HCT116 (cell line): ENCODE data around the gene CCDC106. TPM values are rescaled to one million over a fixed set of nuclear protein-coding genes. Genes with fewer than 3 reads are reported as not detected.
A peak's percentile ranks its signal among the peaks of the same experiment; 100 is the strongest.

Experiments used
- ATAC-seq: fragments of 200-7000 bp; cut with Tn5 transposase; 2 replicates; pipeline ENCODE4 v1.9.1; 2020; ENCODE audit warnings: mild to moderate bottlenecking, moderate library complexity
- BruUV-seq: library from RNA; stranded (reverse); fragments of 400-500 nt; replicated peaks from 2 replicates; lab custom pipeline; 2021; lab: Mats Ljungman, UMichigan
- CTCF ChIA-PET: fragments of 300-600 bp; sonication (Branson Sonifier 250); formaldehyde crosslinking; loops from one replicate; lab custom pipeline; 2021; ENCODE audit warnings: antibody characterized with exemption; lab: Charles Lee
- POLR2A ChIA-PET: fragments of 300-600, 350-600 bp; sonication (Branson Sonifier 250); formaldehyde crosslinking; loops from one replicate; lab custom pipeline; 2021; ENCODE audit warnings: antibody characterized with exemption; lab: Charles Lee
- RAD21 ChIA-PET, 2 experiments: fragments of 300-600 bp; sonication (Branson Sonifier 250); formaldehyde crosslinking; loops; one replicate each; lab custom pipeline; 2023; ENCODE audit warnings: low total read pairs in 2 of 2; ENCODE audit not compliant: uncharacterized antibody in 2 of 2, unreplicated experiment in 2 of 2, low non-redundant PET in 1 of 2; lab: Charles Lee
- DNase-seq: peaks from one replicate; pipeline ENCODE4 v3.0.0-alpha.2; 2010; ENCODE audit warnings: low read depth, low spot score
- H2AFZ ChIP-seq: fragments of 200-600 bp; shearing (Covaris generic), sonication (generic); 2 replicates; pipeline ENCODE4 v1.6.1; 2017; ENCODE audit warnings: low read depth, mixed run types, mixed read lengths, antibody characterized with exemption, low read length; ENCODE audit not compliant: poor library complexity, severe bottlenecking
- H3K27ac ChIP-seq: 2 replicates; pipeline ENCODE4 v1.5.1; 2012; ENCODE audit warnings: low read depth, low read length
- H3K27me3 ChIP-seq: fragments of 200-600 bp; sonication (generic); 2 replicates; pipeline ENCODE4 v1.6.1; 2016; ENCODE audit warnings: mixed run types, low read length, mixed read lengths; ENCODE audit not compliant: insufficient read depth
- H3K36me3 ChIP-seq, 2 experiments: fragments of 200-500 bp in 1 of 2; fragments of 200-600 bp in 1 of 2; sonication (Bioruptor generic) in 1 of 2; sonication (generic) in 1 of 2; 2 replicates each; pipeline versions ENCODE4 v1.5.1 to v1.6.1; 2014 to 2016; ENCODE audit warnings: low read length in 2 of 2, inconsistent platforms in 1 of 2, mixed read lengths in 1 of 2, mixed run types in 1 of 2; ENCODE audit not compliant: insufficient read depth in 2 of 2, control insufficient read depth in 1 of 2
- H3K4me1 ChIP-seq, 2 experiments: fragments of 200-600 bp in 1 of 2; sonication (generic) in 1 of 2; 2 replicates each; pipeline versions ENCODE4 v1.5.1 to v1.6.1; 2012 to 2017; ENCODE audit warnings: low read length in 2 of 2, inconsistent platforms in 1 of 2, mild to moderate bottlenecking in 1 of 2, mixed read lengths in 1 of 2, mixed run types in 1 of 2, moderate library complexity in 1 of 2; ENCODE audit not compliant: insufficient read depth in 2 of 2, control insufficient read depth in 1 of 2
- H3K4me2 ChIP-seq: fragments of 200-600 bp; sonication (generic); 2 replicates; pipeline ENCODE4 v1.6.1; 2017; ENCODE audit warnings: mixed run types, low read length, mixed read lengths
- H3K4me3 ChIP-seq, 2 experiments: fragments of 200-600 bp in 1 of 2; sonication (generic) in 1 of 2; replicated peaks in 1 of 2; 2 replicates each; pipeline ENCODE4 v1.5.1; 2011 to 2016; ENCODE audit warnings: low read length in 2 of 2, control low read depth in 1 of 2, low read depth in 1 of 2, mild to moderate bottlenecking in 1 of 2, mixed read lengths in 1 of 2, mixed run types in 1 of 2
- H3K79me2 ChIP-seq: fragments of 200-600 bp; sonication (generic); 2 replicates; pipeline ENCODE4 v1.6.1; 2017; ENCODE audit warnings: mild to moderate bottlenecking, mixed run types, low read length, moderate library complexity, mixed read lengths; ENCODE audit not compliant: insufficient read depth
- H3K9ac ChIP-seq: fragments of 200-600 bp; sonication (generic); 2 replicates; pipeline ENCODE4 v1.6.1; 2016; ENCODE audit warnings: low read length, mixed read lengths
- H3K9me2 ChIP-seq: fragments of 200-600 bp; sonication (generic), shearing (Covaris generic); 2 replicates; pipeline ENCODE4 v1.6.1; 2017; ENCODE audit warnings: mixed run types, mild to moderate bottlenecking, moderate library complexity; ENCODE audit not compliant: insufficient read depth
- H3K9me3 ChIP-seq, 2 experiments: fragments of 200-500 bp in 1 of 2; fragments of 200-600 bp in 1 of 2; sonication (Bioruptor generic) in 1 of 2; sonication (generic) in 1 of 2; 2 replicates each; pipeline ENCODE4 v1.6.1; 2014 to 2017; ENCODE audit warnings: low read length in 2 of 2, mixed read lengths in 2 of 2, inconsistent platforms in 1 of 2, low read depth in 1 of 2, mild to moderate bottlenecking in 1 of 2, mixed run types in 1 of 2, moderate library complexity in 1 of 2; ENCODE audit not compliant: control insufficient read depth in 1 of 2, insufficient read depth in 1 of 2
- H4K20me1 ChIP-seq: fragments of 200-600 bp; sonication (generic), shearing (Covaris generic); 2 replicates; pipeline ENCODE4 v1.6.1; 2017; ENCODE audit warnings: mixed run types, mild to moderate bottlenecking, moderate library complexity; ENCODE audit not compliant: insufficient read depth
- CEBPB ChIP-seq: IDR thresholded peaks from 2 replicates; pipeline ENCODE4 v1.6.1; 2012; ENCODE audit warnings: low read depth
- CTCF ChIP-seq, 3 experiments: fragments of 200-600 bp in 1 of 3; sonication (generic) in 1 of 3; IDR thresholded peaks in 2 of 3; conservative IDR thresholded peaks in 1 of 3; 2 replicates each; pipeline ENCODE4 v1.5.1; 2012 to 2017; ENCODE audit warnings: low read depth in 2 of 3, low read length in 2 of 3, antibody characterized with exemption in 1 of 3, borderline replicate concordance in 1 of 3, control low read depth in 1 of 3, mild to moderate bottlenecking in 1 of 3, mixed read lengths in 1 of 3, mixed run types in 1 of 3, moderate library complexity in 1 of 3; ENCODE audit not compliant: insufficient read depth in 1 of 3
- EZH2phosphoT487 ChIP-seq: fragments of 200-600 bp; IDR thresholded peaks from 2 replicates; pipeline ENCODE4 v1.6.1; 2018; ENCODE audit warnings: antibody characterized with exemption, borderline replicate concordance
- FOSL1 ChIP-seq: IDR thresholded peaks from 2 replicates; pipeline ENCODE4 v1.6.1; 2012; ENCODE audit warnings: low read depth
- JUND ChIP-seq: IDR thresholded peaks from 2 replicates; pipeline ENCODE4 v1.6.1; 2012
- POLR2A ChIP-seq: IDR thresholded peaks from 2 replicates; pipeline ENCODE4 v1.7.0; 2011; ENCODE audit warnings: borderline replicate concordance; ENCODE audit not compliant: insufficient read depth, insufficient read length; ENCODE audit errors: extremely low read depth
- SP1 ChIP-seq: IDR thresholded peaks from 2 replicates; pipeline ENCODE4 v1.6.1; 2012; ENCODE audit warnings: low read depth
- SRF ChIP-seq: IDR thresholded peaks from 2 replicates; pipeline ENCODE4 v1.6.1; 2012; ENCODE audit warnings: low read depth
- YY1 ChIP-seq: IDR thresholded peaks from 2 replicates; pipeline ENCODE4 v1.6.1; 2011; ENCODE audit warnings: low read length, low read depth, moderate library complexity, mild to moderate bottlenecking; ENCODE audit not compliant: insufficient replicate concordance; ENCODE audit errors: extremely low read depth
- ZFX ChIP-seq: fragments of 450-650 bp; IDR thresholded peaks from 2 replicates; pipeline ENCODE4 v1.6.1; 2017
- ZNF274 ChIP-seq: fragments of 200-500 bp; sonication (Bioruptor generic); IDR thresholded peaks from 2 replicates; pipeline ENCODE4 v1.6.1; 2014; ENCODE audit warnings: mild to moderate bottlenecking, low read depth, low read length, inconsistent platforms
- intact Hi-C: fragments of 100-400 bp; cut with micrococcal nuclease; formaldehyde crosslinking; loops from 2 replicates; pipeline ENCODE4 v1.10.0; 2022
- total RNA-seq: library from RNA; stranded (reverse); gene quantifications from one replicate; pipeline ENCODE4 v1.2.1, GENCODE V29; 2021; ENCODE audit not compliant: unreplicated experiment
- TF ChIP-seq, protein P1 (sequence below): IDR thresholded peaks from 2 replicates; pipeline ENCODE4 v1.6.1; 2012; ENCODE audit warnings: low read depth

Gene CCDC106
- total RNA-seq, 1 experiment from 2014 or later: 1.0 TPM

- TF ChIP-seq, protein P1, sequence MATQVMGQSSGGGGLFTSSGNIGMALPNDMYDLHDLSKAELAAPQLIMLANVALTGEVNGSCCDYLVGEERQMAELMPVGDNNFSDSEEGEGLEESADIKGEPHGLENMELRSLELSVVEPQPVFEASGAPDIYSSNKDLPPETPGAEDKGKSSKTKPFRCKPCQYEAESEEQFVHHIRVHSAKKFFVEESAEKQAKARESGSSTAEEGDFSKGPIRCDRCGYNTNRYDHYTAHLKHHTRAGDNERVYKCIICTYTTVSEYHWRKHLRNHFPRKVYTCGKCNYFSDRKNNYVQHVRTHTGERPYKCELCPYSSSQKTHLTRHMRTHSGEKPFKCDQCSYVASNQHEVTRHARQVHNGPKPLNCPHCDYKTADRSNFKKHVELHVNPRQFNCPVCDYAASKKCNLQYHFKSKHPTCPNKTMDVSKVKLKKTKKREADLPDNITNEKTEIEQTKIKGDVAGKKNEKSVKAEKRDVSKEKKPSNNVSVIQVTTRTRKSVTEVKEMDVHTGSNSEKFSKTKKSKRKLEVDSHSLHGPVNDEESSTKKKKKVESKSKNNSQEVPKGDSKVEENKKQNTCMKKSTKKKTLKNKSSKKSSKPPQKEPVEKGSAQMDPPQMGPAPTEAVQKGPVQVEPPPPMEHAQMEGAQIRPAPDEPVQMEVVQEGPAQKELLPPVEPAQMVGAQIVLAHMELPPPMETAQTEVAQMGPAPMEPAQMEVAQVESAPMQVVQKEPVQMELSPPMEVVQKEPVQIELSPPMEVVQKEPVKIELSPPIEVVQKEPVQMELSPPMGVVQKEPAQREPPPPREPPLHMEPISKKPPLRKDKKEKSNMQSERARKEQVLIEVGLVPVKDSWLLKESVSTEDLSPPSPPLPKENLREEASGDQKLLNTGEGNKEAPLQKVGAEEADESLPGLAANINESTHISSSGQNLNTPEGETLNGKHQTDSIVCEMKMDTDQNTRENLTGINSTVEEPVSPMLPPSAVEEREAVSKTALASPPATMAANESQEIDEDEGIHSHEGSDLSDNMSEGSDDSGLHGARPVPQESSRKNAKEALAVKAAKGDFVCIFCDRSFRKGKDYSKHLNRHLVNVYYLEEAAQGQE: no peak
- TF ChIP-seq CTCF (IDR thresholded peaks at IDR 0.05 in 2 of 3, conservative IDR thresholded peaks at IDR 0.05 in 1 of 3; ENCODE audit: borderline replicate concordance in 1 of 3, insufficient read depth in 1 of 3, low read depth in 2 of 3, low read length in 2 of 3): no peak
- TF ChIP-seq ZFX: no peak
- TF ChIP-seq ZNF274: no peak
- no peak for TF ChIP-seq EZH2phosphoT487
- TF ChIP-seq, all 23 proteins: peak for 0
Measured at GRCh38 chr19:55656552-55656951, 8.5 kb downstream of the CCDC106 start (continued).

GRCh38 chr19:55656988-55657747, 9.2 kb downstream of the CCDC106 start:
- CTCF ChIA-PET: interaction anchor here (2.9 kb wide), 1 partner anchor 14 kb away, joined by 15 read pairs; no protein-coding TSS in a partner anchor
- H3K4me2 ChIP-seq: peak overlapping the region; percentile 79
- ATAC-seq (no peak), DNase-seq (no peak)
- BruUV-seq: no TSS peak
- no peaks in the 10 kb centered on the region for H3K9me3 ChIP-seq
- peaks cover 18 to 29% of the 10 kb centered on the region in 2 experiments; a peak in 3 of 4 replicates for H3K4me1 ChIP-seq
- H3K9me2 ChIP-seq: no peaks in the 10 kb centered on the region
- no peaks in the 10 kb centered on the region; the same call in 1 of the 2 replicates for H4K20me1 ChIP-seq
- peaks cover 27 to 35% of the 10 kb centered on the region in 2 experiments; a peak in 3 of 4 replicates for H3K36me3 ChIP-seq
- RAD21 ChIA-PET: no interaction called here
- H3K79me2 ChIP-seq: peaks cover 70% of the 10 kb centered on the region
- H3K9ac ChIP-seq: peak overlapping the region; percentile 99
- no peaks in the 10 kb centered on the region for H3K27me3 ChIP-seq
- intact Hi-C loops: no loop called here
- H3K4me3 ChIP-seq: peak overlapping the region; percentile 93 to 94; a peak in 3 of 4 replicates
- H2AFZ ChIP-seq: no peak overlapping the region
- peak overlapping the region; percentile 99 for H3K27ac ChIP-seq
- POLR2A ChIA-PET: no interaction called here
- no peak for TF ChIP-seq JUND
- TF ChIP-seq CEBPB: no peak
- no peak for TF ChIP-seq ZNF274
- no peak for TF ChIP-seq ZFX
- TF ChIP-seq POLR2A: no peak
- TF ChIP-seq, protein P1: no peak
- no peak for TF ChIP-seq YY1
- TF ChIP-seq FOSL1: no peak
- no peak for TF ChIP-seq SRF
- no peak for TF ChIP-seq SP1
